Neural progenitor cell (in vitro differentiated cells): ENCODE data around the gene GUCY1A2.

Experiments
- CTCF ChIP-seq: fragments of 200-600 bp; sonication (generic); IDR thresholded peaks from 2 replicates; pipeline ENCODE4 v1.5.1; 2017; ENCODE audit warnings: antibody characterized with exemption, mild to moderate bottlenecking
- EZH2 ChIP-seq: fragments of 200-600 bp; sonication (generic); IDR thresholded peaks from 2 replicates; pipeline ENCODE4 v1.6.1; 2017; ENCODE audit warnings: antibody characterized with exemption, mild to moderate bottlenecking, moderate library complexity

GRCh38 chr11:106624377-106624776 lies 393.9 kb downstream of the GUCY1A2 start:
- TF ChIP-seq CTCF (no peak), EZH2 (no peak)
